GM19193 (cell line): ENCODE measurements around the gene NOA1.

Experiments used
- POLR2A ChIP-seq: IDR thresholded peaks from 4 replicates; pipeline ENCODE4 v1.6.1; 2011; ENCODE audit not compliant: insufficient read depth, insufficient read length; ENCODE audit errors: extremely low read depth

Gene NOA1

DNA sequence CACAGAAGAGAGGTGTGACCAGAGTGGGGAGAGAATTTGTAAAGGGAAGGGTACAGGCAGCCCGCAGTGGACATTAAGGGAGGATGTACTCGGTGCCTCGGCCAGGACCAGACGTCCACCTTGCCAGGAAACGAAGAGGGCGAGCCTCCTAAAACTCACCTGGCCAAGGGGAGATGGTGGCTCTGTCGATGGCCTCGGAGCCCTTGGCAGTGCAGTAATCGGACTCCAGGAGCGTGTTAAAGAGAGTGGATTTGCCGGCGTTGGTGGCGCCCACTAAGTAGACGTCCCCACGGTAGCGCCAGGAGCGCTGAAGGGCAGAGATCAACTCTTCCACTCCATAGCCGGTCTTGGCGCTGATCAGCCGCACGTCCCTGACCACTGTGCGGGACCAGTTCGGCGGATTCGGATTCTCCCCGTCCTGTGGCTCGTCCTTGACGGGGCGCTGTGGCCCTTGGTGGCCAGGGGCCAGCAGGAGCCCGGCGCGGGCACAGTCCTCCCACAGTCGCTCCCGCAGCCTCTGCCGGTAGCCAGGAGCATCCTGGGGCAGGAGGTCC, 1.0 kb downstream of the NOA1 start:
- no peak for TF ChIP-seq POLR2A

GRCh38 chr4:56973336-56973735, 4.1 kb downstream of the NOA1 start:
- TF ChIP-seq POLR2A = no peak

DNA sequence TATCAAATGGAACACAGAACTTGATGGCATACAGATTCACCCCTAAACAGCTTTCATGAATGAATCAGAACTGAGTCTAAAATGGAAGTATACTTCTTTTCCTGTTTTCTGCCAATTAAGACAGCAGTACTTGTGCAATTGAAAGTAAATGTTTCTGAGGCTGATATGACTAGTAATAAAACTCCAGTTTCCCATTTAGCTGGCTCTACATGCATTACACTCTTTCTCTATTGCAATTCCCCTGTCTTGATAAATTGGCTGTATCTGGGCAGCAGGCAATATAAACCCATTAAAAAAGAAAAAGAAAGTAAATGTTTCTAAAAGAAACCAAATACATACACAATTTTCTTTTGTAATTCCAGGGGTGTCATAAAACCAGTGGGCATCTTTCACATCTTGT, 4.6 kb downstream of the NOA1 start:
- TF ChIP-seq POLR2A = no peak

GRCh38 chr4:56972389-56972788, 5.0 kb downstream of the NOA1 start:
- no peak for TF ChIP-seq POLR2A

GRCh38 chr4:56971383-56971782, 6.0 kb downstream of the NOA1 start:
- no peak for TF ChIP-seq POLR2A

DNA sequence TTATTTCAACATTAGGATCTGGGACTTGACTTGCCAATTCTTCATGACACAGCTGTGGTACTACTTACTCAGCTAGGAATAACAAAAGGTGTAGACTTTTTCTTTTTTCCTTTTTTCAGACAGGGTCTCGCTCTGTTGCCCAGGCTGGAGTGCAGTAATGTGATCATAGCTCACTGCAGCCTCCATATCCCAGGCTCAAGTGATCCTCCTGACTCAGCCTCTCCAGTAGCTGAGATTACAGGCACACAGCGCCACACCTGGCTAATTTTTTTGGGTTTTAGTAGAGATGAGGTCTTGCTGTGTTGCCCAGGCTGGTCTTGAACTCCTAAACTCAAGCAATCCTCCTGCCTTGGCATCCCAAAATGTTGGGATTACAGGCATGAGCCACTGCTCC, 16.3 kb downstream of the NOA1 start:
- TF ChIP-seq POLR2A = no peak

GRCh38 chr4:56959100-56959499, 18.3 kb downstream of the NOA1 start:
- no peak for TF ChIP-seq POLR2A

GRCh38 chr4:56958111-56958517, 19.3 kb downstream of the NOA1 start:
- TF ChIP-seq POLR2A = no peak

DNA sequence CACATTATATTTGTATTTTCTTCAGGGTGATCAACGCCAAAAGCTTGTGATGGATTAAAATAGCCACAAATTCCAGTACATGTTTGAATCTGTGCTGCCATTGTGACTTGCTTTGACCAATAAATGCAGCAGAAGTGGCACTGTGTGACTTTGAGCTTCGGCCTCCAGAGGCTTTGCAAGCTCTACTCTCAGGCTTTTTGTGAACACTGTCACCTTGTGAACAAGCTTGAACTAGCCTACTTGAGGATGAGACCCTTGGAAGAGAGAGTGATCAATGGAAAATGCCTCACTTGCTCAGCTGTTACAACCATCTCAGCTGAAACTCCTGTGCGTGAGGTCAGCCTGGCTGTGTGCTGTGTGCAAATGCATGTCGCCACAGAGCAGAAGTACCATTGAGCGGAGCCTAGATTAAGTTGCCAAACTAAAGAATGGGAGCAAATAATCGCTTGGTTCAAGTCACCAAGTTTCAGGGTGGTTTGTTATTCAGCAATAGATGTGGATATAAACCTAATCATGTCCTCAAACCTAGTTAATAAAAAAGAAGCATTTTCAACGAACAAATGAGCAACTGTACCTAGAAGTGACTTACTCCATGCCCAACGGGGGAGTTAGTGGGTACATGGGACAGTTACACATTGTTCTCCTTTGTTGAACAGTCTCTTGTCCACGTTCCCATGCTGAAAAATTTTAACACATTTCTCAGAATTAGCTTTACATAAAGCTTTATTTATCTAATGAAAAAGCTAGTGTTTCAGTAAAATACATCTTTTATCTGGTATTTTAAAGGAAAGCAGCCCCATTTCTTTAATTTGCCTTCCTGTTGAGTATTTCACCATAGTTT, 23.5 kb downstream of the NOA1 start:
- no peak for TF ChIP-seq POLR2A

DNA sequence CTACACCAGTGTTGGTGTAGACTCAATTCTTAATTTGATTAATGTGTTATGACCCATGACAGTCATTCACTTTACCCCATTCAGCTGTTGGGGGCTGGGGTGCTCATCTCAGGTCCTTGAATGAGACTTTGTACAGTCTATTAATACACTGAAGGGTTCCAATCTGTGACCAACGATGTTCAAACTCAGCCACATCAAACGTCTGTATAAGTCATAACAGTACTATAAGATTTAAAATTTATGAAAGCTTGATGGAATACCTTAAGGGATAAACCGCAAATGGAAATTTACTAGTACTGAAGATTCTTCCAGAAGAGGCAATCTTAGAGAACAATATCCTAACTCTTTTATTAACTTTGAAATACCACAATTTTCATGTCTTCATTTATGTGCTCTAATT, 36.0 kb downstream of the NOA1 start:
- no peak for TF ChIP-seq POLR2A

- TF ChIP-seq POLR2A = no peak
Observed at GRCh38 chr4:56940971-56941370, 36.4 kb downstream of the NOA1 start.

GRCh38 chr4:56940403-56940802, 37.0 kb downstream of the NOA1 start:
- TF ChIP-seq POLR2A = no peak

DNA sequence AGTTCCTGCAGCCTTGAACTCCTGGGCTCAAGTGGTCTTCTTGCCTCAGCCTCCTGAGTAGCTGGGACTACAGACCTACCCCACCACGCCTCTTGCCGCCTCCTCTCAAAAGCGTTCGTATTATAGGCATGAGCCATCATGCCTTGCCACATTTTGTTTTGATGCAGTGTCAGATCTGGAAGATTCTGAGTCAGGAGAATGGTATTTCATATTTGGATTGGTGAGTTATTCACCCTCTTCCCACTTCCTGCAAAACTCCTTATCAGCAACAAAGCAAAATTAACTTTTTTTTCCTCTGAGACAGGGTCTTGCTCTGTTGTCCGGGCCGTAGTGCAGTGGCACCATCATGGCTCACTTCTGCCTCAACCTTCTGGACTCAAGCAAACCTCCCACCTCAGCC, 40.1 kb downstream of the NOA1 start:
- TF ChIP-seq POLR2A = no peak

GRCh38 chr4:56931924-56932323, 45.5 kb downstream of the NOA1 start:
- no peak for TF ChIP-seq POLR2A

GRCh38 chr4:56930638-56931037, 46.8 kb downstream of the NOA1 start:
- no peak for TF ChIP-seq POLR2A

DNA sequence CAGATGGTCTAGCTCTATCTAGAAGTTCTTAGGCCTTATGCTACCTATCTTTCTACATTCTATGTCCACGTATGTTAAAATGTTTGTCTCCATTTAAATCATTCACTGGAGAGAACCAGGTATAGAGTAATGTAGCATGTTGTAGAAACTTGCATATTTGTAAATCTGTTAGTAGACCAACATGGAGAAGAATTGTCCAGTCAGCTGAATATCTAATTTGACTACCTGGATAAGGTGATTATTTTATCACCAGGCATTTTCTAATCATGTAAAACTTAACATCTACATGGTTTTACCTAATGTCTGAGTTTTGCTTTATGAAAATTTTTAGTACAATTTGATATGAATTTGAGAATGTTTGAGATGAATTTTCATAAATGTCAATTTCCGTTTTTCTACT, 50.2 kb downstream of the NOA1 start:
- TF ChIP-seq POLR2A = no peak
